Fibroblast of villous mesenchyme (primary cell): ENCODE measurements around the gene MINPP1. TPM values are rescaled to one million over a fixed set of nuclear protein-coding genes. Genes with fewer than 3 reads are reported as not detected.
"Not testable (repeated sequence)": the region's sequence is repeated elsewhere in the genome, so short reads cannot be mapped to it uniquely, and the experiment has no call there.

Source experiments
- DNase-seq: peaks from one replicate; pipeline ENCODE4 v3.0.0-alpha.2; 2010; ENCODE audit warnings: low read depth
- H3K4me3 ChIP-seq: 2 replicates; pipeline ENCODE4 v1.5.1; 2011; ENCODE audit warnings: low read depth, mild to moderate bottlenecking, low read length
- total RNA-seq: library from RNA; depleted of rRNA; stranded (reverse); fragments of >200 nt; gene quantifications from 2 replicates; pipeline ENCODE4 v1.2.3, GENCODE V29; 2012
- TF ChIP-seq, protein P1 (sequence below): IDR thresholded peaks from 2 replicates; pipeline ENCODE4 v1.5.1; 2012; ENCODE audit warnings: low read depth, mild to moderate bottlenecking, low read length; ENCODE audit not compliant: insufficient read depth

Gene MINPP1
- total RNA-seq, 1 donor: 52.7 TPM

DNA sequence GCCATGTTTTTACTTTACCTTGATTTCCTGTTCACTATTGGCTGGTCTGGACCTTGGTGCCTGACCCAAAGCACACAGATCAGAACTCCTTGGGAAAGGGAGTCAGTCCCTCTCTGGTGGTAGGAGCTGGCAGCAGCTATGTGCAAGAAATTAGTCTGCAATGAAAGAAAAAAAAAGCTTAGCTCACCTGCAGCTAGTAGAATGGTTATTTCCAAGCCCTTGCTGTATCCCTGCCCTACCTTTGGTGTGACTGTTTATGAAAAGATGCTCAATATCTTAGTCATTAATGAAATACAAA, 86.8 kb downstream of the MINPP1 start:
- no peak overlapping the region for H3K4me3 ChIP-seq
- TF ChIP-seq, protein P1, sequence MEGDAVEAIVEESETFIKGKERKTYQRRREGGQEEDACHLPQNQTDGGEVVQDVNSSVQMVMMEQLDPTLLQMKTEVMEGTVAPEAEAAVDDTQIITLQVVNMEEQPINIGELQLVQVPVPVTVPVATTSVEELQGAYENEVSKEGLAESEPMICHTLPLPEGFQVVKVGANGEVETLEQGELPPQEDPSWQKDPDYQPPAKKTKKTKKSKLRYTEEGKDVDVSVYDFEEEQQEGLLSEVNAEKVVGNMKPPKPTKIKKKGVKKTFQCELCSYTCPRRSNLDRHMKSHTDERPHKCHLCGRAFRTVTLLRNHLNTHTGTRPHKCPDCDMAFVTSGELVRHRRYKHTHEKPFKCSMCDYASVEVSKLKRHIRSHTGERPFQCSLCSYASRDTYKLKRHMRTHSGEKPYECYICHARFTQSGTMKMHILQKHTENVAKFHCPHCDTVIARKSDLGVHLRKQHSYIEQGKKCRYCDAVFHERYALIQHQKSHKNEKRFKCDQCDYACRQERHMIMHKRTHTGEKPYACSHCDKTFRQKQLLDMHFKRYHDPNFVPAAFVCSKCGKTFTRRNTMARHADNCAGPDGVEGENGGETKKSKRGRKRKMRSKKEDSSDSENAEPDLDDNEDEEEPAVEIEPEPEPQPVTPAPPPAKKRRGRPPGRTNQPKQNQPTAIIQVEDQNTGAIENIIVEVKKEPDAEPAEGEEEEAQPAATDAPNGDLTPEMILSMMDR: no peak
- DNase-seq: no peak

DNA sequence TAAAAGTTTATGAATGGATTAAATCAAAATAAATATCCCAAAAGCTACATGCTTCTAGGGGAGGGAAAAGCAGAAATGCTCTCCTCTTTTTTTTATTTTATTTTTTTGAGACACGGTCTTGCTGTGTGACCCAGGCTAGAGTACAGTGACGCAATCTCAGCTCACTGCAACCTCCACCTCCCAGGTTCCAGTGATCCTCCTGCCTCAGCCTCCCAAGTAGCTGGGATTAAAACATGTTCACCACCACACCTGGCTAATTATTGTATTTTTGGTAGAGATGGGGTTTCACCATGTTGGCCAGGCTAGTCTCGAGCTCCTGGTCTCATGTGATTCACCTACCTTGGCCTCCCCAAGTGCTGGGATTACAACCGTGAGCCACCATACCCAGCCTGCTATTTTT, 88.2 kb downstream of the MINPP1 start:
- DNase-seq, H3K4me3 ChIP-seq: not testable (repeated sequence)

DNA sequence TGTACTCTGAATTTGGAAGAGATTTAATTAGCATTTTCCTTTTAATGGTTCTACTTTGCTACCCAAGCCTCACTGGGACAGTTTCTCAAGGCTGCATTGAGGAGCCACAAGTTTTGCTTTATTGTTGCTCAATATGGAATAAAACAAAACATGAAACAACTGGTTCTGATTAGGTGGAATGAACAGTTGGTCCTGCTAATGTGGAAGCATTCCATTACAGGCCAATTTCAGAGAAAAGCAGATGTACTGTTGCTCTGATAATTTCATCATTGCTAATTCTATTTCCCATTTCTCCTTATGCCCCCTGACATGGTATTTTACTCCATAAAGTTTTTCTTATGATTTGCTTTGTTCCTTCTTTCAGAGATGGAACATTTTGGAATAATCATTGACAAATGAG, 89.0 kb downstream of the MINPP1 start:
- no peak overlapping the region for H3K4me3 ChIP-seq
- peak; percentile 68 for DNase-seq

DNA sequence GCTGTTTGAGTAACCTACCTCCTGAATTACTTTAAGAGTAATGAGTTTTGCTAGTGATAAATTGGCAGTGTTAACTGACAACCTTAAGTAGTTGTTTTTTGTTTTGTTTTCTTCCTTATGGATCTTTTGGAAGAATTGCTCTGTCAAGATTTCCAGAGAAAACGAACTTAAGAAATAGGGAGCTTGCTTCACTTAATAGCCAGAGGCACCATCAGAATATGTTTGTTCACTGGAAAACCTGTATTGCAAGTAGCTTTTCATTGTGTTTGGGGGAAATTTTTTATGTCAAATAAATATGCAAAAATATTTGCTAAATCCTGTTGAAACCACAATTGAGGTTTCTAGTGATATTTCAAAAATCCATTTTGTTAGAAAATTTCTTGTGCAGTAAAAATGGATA, 89.5 kb downstream of the MINPP1 start:
- no peak for DNase-seq
- TF ChIP-seq, protein P1: no peak

More for the DNA sequence above, 89.0 kb downstream of the MINPP1 start:
- TF ChIP-seq, protein P1: no peak

DNA sequence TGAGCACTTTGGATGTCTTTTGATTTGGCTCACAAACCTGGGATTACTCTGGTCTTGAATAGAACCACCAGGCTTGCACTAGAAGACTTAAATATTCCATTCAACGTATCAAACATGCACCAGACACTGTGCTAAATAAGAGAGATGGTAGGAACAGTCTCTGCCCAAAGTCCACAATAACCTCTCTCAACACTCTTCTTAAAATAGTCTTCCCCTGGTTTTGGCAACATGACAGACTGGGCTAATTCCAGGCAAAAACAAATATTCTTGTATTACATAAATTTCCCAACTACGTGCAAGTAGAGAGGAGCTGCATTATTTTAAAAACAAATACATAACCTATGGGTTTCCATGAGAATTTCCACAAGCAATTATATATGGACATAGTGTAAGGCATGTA, 90.2 kb downstream of the MINPP1 start:
- TF ChIP-seq, protein P1: no peak
- no peak for DNase-seq
- no peak overlapping the region for H3K4me3 ChIP-seq

More for the DNA sequence above, 89.5 kb downstream of the MINPP1 start:
- no peak overlapping the region for H3K4me3 ChIP-seq

DNA sequence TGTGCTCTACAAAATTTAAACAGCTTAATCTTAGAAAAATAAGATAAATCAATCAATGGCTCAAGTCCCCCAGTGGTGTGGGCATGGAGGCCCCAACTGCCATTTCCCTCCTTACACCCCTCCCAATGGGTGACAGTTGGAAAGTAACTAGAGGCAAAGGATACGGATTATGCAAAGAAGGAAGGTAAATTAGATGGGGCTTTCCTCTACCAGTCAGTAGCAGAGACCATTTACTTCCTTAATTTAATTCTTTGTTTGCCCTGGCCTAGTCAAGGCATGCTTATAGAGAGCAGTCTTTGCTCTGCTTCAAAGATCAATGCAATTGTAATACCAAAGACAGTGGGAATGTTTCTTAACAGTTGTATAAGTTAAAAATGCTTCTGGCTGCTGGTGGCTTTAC, 91.7 kb downstream of the MINPP1 start:
- TF ChIP-seq, protein P1: no peak
- no peak overlapping the region for H3K4me3 ChIP-seq
- DNase-seq: no peak

DNA sequence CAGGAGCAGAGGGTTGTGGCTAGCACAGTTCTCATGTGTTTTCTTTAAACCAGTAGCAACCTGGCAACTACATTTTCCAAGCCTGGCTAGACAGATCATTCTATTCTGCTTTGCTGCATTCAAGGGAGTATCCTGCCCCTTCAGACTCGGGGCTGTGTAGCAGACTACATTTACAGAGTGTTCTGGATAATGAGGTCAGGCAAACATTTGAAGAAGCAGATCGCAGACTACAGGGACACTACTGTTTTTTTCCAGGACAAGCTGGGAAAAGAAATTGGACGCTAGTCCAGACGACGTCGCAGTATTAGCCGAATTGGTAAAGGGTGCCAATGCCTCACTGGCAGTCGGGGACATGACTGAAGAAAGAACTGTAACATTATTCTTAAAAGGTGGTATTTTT, 94.0 kb downstream of the MINPP1 start:
- H3K4me3 ChIP-seq: no peak overlapping the region
- TF ChIP-seq, protein P1: no peak

More for the DNA sequence above, 94.0 kb downstream of the MINPP1 start:
- no peak for DNase-seq
